ENCODE data around the gene SANBR. TPM values are rescaled to one million over a fixed set of nuclear protein-coding genes. Genes with fewer than 3 reads are reported as not detected.

Gene SANBR
- total RNA-seq, 1 experiment from 2014 or later: 10.1 TPM

DNA sequence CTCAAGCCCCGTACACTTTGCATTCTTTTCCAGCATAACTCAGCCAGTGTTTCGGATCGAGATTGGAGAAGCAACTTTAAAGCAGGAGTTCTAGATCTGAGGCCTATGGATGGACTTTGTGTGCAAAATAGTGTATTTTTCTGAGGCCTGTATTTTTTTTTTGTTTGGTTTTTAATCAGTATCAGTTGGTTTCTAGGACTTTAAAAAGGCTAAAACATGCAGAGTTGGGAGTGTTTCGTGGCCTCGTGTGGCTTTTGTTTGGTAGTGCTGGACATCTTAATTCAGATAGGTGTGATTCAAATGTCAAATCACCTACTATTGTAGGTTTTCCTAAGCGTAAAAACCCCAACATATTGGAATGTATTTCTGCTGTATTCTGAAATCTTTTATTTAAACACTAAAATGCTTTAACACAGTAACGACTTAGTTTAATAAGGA is 47.3 kb upstream of the SANBR start:
- no peak overlapping the region for H3K27ac ChIP-seq (ENCODE audit: insufficient read length, low read depth, low read length)
- Mint-ChIP-seq H3K27me3 (ENCODE audit: low read depth) (no peaks in the 10 kb centered on the region), H3K36me3 (ENCODE audit: insufficient read depth in 1 of 3, low read depth in 3 of 3) (peaks cover 7 to 17% (median 14%) of the 10 kb centered on the region in 3 experiments; a peak in 6 of 7 replicates), H3K27ac (peak overlapping the region; percentile 99 to 100 (median 99)), H3K4me1 (peaks cover 12 to 20% of the 10 kb centered on the region in 2 experiments), H3K9me3 (no peaks in the 10 kb centered on the region), H3K4me3 (peak overlapping the region; percentile 90 to 100)
- no peak overlapping the region for H4K8ac ChIP-seq (replicated peaks; ENCODE audit: insufficient read length, low read depth, low read length)
- H3K23ac ChIP-seq (ENCODE audit: insufficient read length, low read depth, low read length): no peak overlapping the region
- H3T11ph ChIP-seq (ENCODE audit: low read length): no peak overlapping the region
- no peak overlapping the region for H2BK120ac ChIP-seq (ENCODE audit: low read depth, low read length, poor library complexity, severe bottlenecking)
- peaks cover 4% of the 10 kb centered on the region; the same call in 1 of the 2 replicates for H3K79me2 ChIP-seq (ENCODE audit: insufficient read depth, low read length)
- no peak overlapping the region for H3K14ac ChIP-seq (ENCODE audit: insufficient read depth, low read length)
- H3K79me1 ChIP-seq (ENCODE audit: insufficient read depth, low read depth, low read length, poor library complexity, severe bottlenecking): peaks cover 4% of the 10 kb centered on the region
- no peak overlapping the region for H2BK15ac ChIP-seq (ENCODE audit: low read depth, low read length)
- no peak for DNase-seq
- no peak overlapping the region for H2BK20ac ChIP-seq (ENCODE audit: low read depth, low read length, poor library complexity, severe bottlenecking)
- H4K91ac ChIP-seq (ENCODE audit: insufficient read length, low read depth, low read length): no peak overlapping the region
- H3K56ac ChIP-seq (ENCODE audit: insufficient read length, low read depth, low read length): no peak overlapping the region
- no peak overlapping the region for H3K4ac ChIP-seq (ENCODE audit: low read depth, low read length)
- peaks cover 6% of the 10 kb centered on the region for H3K23me2 ChIP-seq (ENCODE audit: insufficient read length, low read depth, low read length, poor library complexity, severe bottlenecking)
- peak overlapping the region; percentile 97 for H3K9ac ChIP-seq (ENCODE audit: extremely low read depth, insufficient read length, low read length)
- H3K18ac ChIP-seq (ENCODE audit: insufficient read length, low read depth, low read length): no peak overlapping the region
- TF ChIP-seq, protein P1, sequence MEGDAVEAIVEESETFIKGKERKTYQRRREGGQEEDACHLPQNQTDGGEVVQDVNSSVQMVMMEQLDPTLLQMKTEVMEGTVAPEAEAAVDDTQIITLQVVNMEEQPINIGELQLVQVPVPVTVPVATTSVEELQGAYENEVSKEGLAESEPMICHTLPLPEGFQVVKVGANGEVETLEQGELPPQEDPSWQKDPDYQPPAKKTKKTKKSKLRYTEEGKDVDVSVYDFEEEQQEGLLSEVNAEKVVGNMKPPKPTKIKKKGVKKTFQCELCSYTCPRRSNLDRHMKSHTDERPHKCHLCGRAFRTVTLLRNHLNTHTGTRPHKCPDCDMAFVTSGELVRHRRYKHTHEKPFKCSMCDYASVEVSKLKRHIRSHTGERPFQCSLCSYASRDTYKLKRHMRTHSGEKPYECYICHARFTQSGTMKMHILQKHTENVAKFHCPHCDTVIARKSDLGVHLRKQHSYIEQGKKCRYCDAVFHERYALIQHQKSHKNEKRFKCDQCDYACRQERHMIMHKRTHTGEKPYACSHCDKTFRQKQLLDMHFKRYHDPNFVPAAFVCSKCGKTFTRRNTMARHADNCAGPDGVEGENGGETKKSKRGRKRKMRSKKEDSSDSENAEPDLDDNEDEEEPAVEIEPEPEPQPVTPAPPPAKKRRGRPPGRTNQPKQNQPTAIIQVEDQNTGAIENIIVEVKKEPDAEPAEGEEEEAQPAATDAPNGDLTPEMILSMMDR (conservative IDR thresholded peaks at IDR 0.05): no peak
- H3K4me1 ChIP-seq (ENCODE audit: insufficient read depth, low read length): no peaks in the 10 kb centered on the region
- no peak overlapping the region for H2BK5ac ChIP-seq (ENCODE audit: insufficient read length, low read length)
- H2AK5ac ChIP-seq (ENCODE audit: insufficient read length, low read length): no peak overlapping the region
- H4K5ac ChIP-seq (ENCODE audit: insufficient read length, low read depth, low read length): no peak overlapping the region
- no peak overlapping the region for H2BK12ac ChIP-seq (ENCODE audit: insufficient read length, low read depth, low read length)
- no peaks in the 10 kb centered on the region for H4K20me1 ChIP-seq (ENCODE audit: control insufficient read depth, insufficient read depth, insufficient read length)
- H3K9me3 ChIP-seq (ENCODE audit: control insufficient read depth, low read depth, low read length): no peaks in the 10 kb centered on the region
- peak overlapping the region; percentile 90 for H3K4me2 ChIP-seq (ENCODE audit: insufficient read depth, insufficient read length, low read length)
- no CpG with 5 or more reads among the region's 7 CpGs for WGBS (ENCODE audit: extremely low coverage, insufficient read length, low lambda C conversion rate)
- H3K27me3 ChIP-seq (ENCODE audit: insufficient read depth, low read length): no peaks in the 10 kb centered on the region
- peak overlapping the region; percentile 6 for H2AFZ ChIP-seq (ENCODE audit: low read length)

All from H9 (cell line).